SU-DHL-6 (cell line): ENCODE results near the gene LDHAL6B.

Experiments used
- H2AFZ ChIP-seq: fragments of 200-600 bp; sonication (generic); 2 replicates; pipeline ENCODE4 v1.6.1; 2014; ENCODE audit warnings: low read depth, mild to moderate bottlenecking, moderate library complexity, mixed read lengths, antibody characterized with exemption, low read length; ENCODE audit not compliant: severe bottlenecking
- H3F3A ChIP-seq: fragments of 200-600 bp; shearing (Covaris generic); 2 replicates; pipeline ENCODE4 v1.6.0; 2016; ENCODE audit warnings: antibody characterized with exemption, mild to moderate bottlenecking; ENCODE audit not compliant: insufficient read depth
- H3K27ac ChIP-seq: fragments of 200-600 bp; sonication (generic); 2 replicates; pipeline ENCODE4 v1.5.1; 2016; ENCODE audit warnings: low read depth, mild to moderate bottlenecking, low read length, moderate library complexity, mixed read lengths
- H3K27me3 ChIP-seq: fragments of 200-600 bp; sonication (generic), shearing (Covaris generic); 2 replicates; pipeline ENCODE4 v1.6.0; 2014; ENCODE audit warnings: mild to moderate bottlenecking, low read length
- H3K36me3 ChIP-seq: fragments of 200-600 bp; sonication (generic); 2 replicates; pipeline ENCODE4 v1.6.1; 2014; ENCODE audit warnings: mild to moderate bottlenecking, low read length, mixed read lengths
- H3K4me2 ChIP-seq: fragments of 300-600, 200-600 bp; shearing (Covaris generic), sonication (generic); 2 replicates; pipeline ENCODE4 v1.6.0; 2014; ENCODE audit warnings: low read length, low read depth, mild to moderate bottlenecking; ENCODE audit not compliant: poor library complexity, severe bottlenecking
- H3K4me3 ChIP-seq: fragments of 200-600 bp; sonication (generic); 2 replicates; pipeline ENCODE4 v1.5.1; 2014; ENCODE audit warnings: antibody characterized with exemption, low read length, mild to moderate bottlenecking, mixed read lengths; ENCODE audit not compliant: insufficient read depth, poor library complexity, severe bottlenecking
- H3K79me2 ChIP-seq: fragments of 200-600 bp; sonication (generic); 2 replicates; pipeline ENCODE4 v1.6.1; 2014; ENCODE audit warnings: mild to moderate bottlenecking, low read length, moderate library complexity; ENCODE audit not compliant: insufficient read depth
- H3K9ac ChIP-seq: fragments of 200-600 bp; sonication (generic); 2 replicates; pipeline ENCODE4 v1.7.0; 2014; ENCODE audit warnings: mild to moderate bottlenecking, low read length
- H3K9me2 ChIP-seq: fragments of 200-600 bp; sonication (generic); replicated peaks from 2 replicates; pipeline ENCODE4 v1.6.1; 2014; ENCODE audit warnings: low read length; ENCODE audit not compliant: insufficient read depth
- H3K9me3 ChIP-seq: fragments of 200-600 bp; sonication (generic); 2 replicates; pipeline ENCODE4 v1.6.1; 2014; ENCODE audit warnings: low read length, mixed read lengths; ENCODE audit not compliant: insufficient read depth
- H4K20me1 ChIP-seq: fragments of 200-600 bp; sonication (generic); 2 replicates; pipeline ENCODE4 v1.6.1; 2014; ENCODE audit warnings: low read depth, mild to moderate bottlenecking, antibody characterized with exemption, low read length, moderate library complexity, mixed read lengths
- EZH2phosphoT487 ChIP-seq: fragments of 200-600 bp; sonication (generic), shearing (Covaris generic); conservative IDR thresholded peaks from 2 replicates; pipeline ENCODE4 v1.6.1; 2018; ENCODE audit warnings: mild to moderate bottlenecking, antibody characterized with exemption, low read length, moderate library complexity, mixed read lengths
- TF ChIP-seq, protein P1 (sequence below): fragments of 200-600 bp; sonication (generic); IDR thresholded peaks from one replicate; pipeline ENCODE4 v1.5.1; 2017; ENCODE audit warnings: antibody characterized with exemption, mild to moderate bottlenecking, low read length, moderate library complexity; ENCODE audit not compliant: insufficient read depth, poor library complexity, severe bottlenecking

LDHAL6B gene

GRCh38 chr15:59251001-59251845 lies 44.6 kb downstream of the LDHAL6B start:
- Histone ChIP-seq H3F3A (peaks cover 57% of the 10 kb centered on the region), H3K4me2 (peak overlapping the region; percentile 61), H3K9me2 (no peaks in the 10 kb centered on the region), H2AFZ (no peak overlapping the region), H3K9me3 (no peaks in the 10 kb centered on the region), H3K9ac (peak overlapping the region; percentile 2; the same call in 1 of the 2 replicates), H3K27me3 (no peaks in the 10 kb centered on the region), H3K36me3 (peaks cover 37% of the 10 kb centered on the region), H4K20me1 (no peaks in the 10 kb centered on the region; the same call in 1 of the 2 replicates), H3K27ac (peak overlapping the region; percentile 80), H3K79me2 (peaks cover 81% of the 10 kb centered on the region), H3K4me3 (peak overlapping the region; percentile 12)
- TF ChIP-seq, protein P1, sequence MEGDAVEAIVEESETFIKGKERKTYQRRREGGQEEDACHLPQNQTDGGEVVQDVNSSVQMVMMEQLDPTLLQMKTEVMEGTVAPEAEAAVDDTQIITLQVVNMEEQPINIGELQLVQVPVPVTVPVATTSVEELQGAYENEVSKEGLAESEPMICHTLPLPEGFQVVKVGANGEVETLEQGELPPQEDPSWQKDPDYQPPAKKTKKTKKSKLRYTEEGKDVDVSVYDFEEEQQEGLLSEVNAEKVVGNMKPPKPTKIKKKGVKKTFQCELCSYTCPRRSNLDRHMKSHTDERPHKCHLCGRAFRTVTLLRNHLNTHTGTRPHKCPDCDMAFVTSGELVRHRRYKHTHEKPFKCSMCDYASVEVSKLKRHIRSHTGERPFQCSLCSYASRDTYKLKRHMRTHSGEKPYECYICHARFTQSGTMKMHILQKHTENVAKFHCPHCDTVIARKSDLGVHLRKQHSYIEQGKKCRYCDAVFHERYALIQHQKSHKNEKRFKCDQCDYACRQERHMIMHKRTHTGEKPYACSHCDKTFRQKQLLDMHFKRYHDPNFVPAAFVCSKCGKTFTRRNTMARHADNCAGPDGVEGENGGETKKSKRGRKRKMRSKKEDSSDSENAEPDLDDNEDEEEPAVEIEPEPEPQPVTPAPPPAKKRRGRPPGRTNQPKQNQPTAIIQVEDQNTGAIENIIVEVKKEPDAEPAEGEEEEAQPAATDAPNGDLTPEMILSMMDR: no peak
- TF ChIP-seq EZH2phosphoT487: no peak

DNA sequence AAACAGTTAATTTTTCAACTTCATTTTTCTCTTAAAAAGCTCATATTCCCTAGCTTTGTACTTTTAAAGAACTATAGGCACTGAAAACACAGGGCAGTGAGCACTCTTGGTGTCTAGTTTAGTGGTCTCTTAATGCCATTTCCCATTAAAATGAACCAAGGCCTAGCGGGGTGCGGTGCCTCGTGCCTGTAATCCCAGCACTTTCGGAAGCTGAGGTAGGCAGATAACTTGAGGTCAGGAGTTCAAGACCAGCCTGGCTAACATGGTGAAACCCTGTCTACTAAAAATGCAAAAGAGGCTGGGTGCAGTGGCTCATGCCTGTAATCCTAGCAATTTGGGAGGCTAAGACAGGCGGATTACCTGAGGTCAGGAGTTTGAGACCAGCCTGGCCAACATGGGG lies 45.5 kb downstream of the LDHAL6B start:
- peaks cover 38% of the 10 kb centered on the region for H3K36me3 ChIP-seq
- TF ChIP-seq, protein P1: no peak
- TF ChIP-seq EZH2phosphoT487: no peak
- peak overlapping the region; percentile 12 for H3K4me3 ChIP-seq
- H3K9ac ChIP-seq: no peak overlapping the region
- peaks cover 63% of the 10 kb centered on the region for H3F3A ChIP-seq
- peaks cover 80% of the 10 kb centered on the region for H3K79me2 ChIP-seq
- H4K20me1 ChIP-seq: no peaks in the 10 kb centered on the region
- H3K9me2 ChIP-seq: no peaks in the 10 kb centered on the region
- H3K27ac ChIP-seq: peak overlapping the region; percentile 80
- H3K27me3 ChIP-seq: no peaks in the 10 kb centered on the region
- no peak overlapping the region for H2AFZ ChIP-seq
- H3K4me2 ChIP-seq: peak overlapping the region; percentile 61
- H3K9me3 ChIP-seq: no peaks in the 10 kb centered on the region

DNA sequence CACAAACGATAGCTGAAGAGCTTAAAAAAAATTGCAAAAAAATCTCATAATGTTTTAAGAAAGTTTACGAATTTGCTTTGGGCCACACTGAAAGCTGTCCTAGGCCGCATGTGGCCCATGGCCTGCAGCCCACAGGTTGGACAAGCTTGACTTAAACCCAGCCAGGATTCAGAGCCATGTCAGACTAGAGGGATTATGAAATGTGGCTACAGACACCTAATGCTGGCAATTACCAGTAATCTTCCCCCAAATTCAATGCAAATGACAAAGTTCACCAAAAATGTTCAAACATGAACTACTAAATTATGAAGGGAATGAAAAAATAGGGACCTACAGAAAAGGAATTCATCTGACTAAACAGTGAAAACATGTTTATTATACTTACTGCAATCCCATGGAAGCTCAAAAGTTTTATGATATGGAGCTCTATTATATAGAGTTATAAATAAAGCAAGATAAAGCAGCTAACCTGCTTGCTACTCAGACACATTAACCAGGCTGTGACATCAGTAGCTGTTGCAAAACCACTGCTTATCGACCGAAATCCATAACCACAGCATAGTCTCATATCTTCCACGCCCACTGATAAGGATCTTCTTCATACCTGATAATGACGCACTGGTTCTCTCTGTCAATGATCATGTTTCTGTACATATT lies 49.2 kb downstream of the LDHAL6B start:
- peaks cover 52% of the 10 kb centered on the region for H3K79me2 ChIP-seq
- H3K9me2 ChIP-seq: no peaks in the 10 kb centered on the region
- H3F3A ChIP-seq: peaks cover 82% of the 10 kb centered on the region
- no peaks in the 10 kb centered on the region for H3K9me3 ChIP-seq
- H4K20me1 ChIP-seq: no peaks in the 10 kb centered on the region
- H3K4me2 ChIP-seq: no peak overlapping the region
- H3K9ac ChIP-seq: no peak overlapping the region
- H2AFZ ChIP-seq: no peak overlapping the region
- H3K27me3 ChIP-seq: no peaks in the 10 kb centered on the region
- TF ChIP-seq, protein P1: no peak
- no peak for TF ChIP-seq EZH2phosphoT487
- no peak overlapping the region for H3K4me3 ChIP-seq
- peak overlapping the region; percentile 18; the same call in 1 of the 2 replicates for H3K27ac ChIP-seq
- H3K36me3 ChIP-seq: peaks cover 48% of the 10 kb centered on the region
